GM12878 (cell line): ENCODE results near the gene MSMB. TPM values are rescaled to one million over a fixed set of nuclear protein-coding genes. Genes with fewer than 3 reads are reported as not detected.

ENCODE experiments used
- BCL11A ChIP-seq: IDR thresholded peaks from 2 replicates; pipeline ENCODE4 v1.6.1; 2011; ENCODE audit warnings: low read depth, low read length
- BMI1 ChIP-seq: fragments of 450-650 bp; IDR thresholded peaks from 2 replicates; pipeline ENCODE4 v1.6.1; 2016; ENCODE audit warnings: mild to moderate bottlenecking, moderate library complexity, borderline replicate concordance
- CBX3 ChIP-seq: fragments of 200-600 bp; sonication (generic); IDR thresholded peaks from 2 replicates; pipeline ENCODE4 v1.6.1; 2016; ENCODE audit warnings: low read depth, borderline replicate concordance
- CHD1 ChIP-seq: IDR thresholded peaks from 2 replicates; pipeline ENCODE4 v1.6.1; 2012; ENCODE audit warnings: low read depth, low read length, improper control_type of control experiment
- IKZF2 ChIP-seq, 2 experiments: fragments of 450-650 bp; IDR thresholded peaks; 2 replicates each; pipeline ENCODE4 v1.6.1; 2017; ENCODE audit warnings: mild to moderate bottlenecking in 2 of 2, moderate library complexity in 2 of 2
- IRF4 ChIP-seq: IDR thresholded peaks from 2 replicates; pipeline ENCODE4 v1.6.1; 2011; ENCODE audit warnings: low read depth, low read length
- KDM1A ChIP-seq: fragments of 200-600 bp; sonication (generic); IDR thresholded peaks from 2 replicates; pipeline ENCODE4 v1.6.1; 2016; ENCODE audit warnings: borderline replicate concordance
- MEF2A ChIP-seq: IDR thresholded peaks from 2 replicates; pipeline ENCODE4 v1.6.1; 2011; ENCODE audit warnings: low read depth, mild to moderate bottlenecking, low read length, moderate library complexity; ENCODE audit not compliant: insufficient read depth
- NBN ChIP-seq: fragments of 450-650 bp; IDR thresholded peaks from 2 replicates; pipeline ENCODE4 v1.6.1; 2016
- NR2C2 ChIP-seq: IDR thresholded peaks from 2 replicates; pipeline ENCODE4 v1.6.1; 2011; ENCODE audit warnings: borderline replicate concordance, low read depth; ENCODE audit not compliant: control insufficient read depth, insufficient read length
- NR2F1 ChIP-seq: fragments of 450-650 bp; conservative IDR thresholded peaks from 2 replicates; pipeline ENCODE4 v1.6.1; 2017; ENCODE audit warnings: mild to moderate bottlenecking
- PML ChIP-seq: IDR thresholded peaks from 2 replicates; pipeline ENCODE4 v1.6.1; 2012; ENCODE audit warnings: low read length, inconsistent platforms
- RAD51 ChIP-seq: fragments of 450-650 bp; IDR thresholded peaks from 2 replicates; pipeline ENCODE4 v1.6.1; 2016; ENCODE audit warnings: moderate library complexity, mild to moderate bottlenecking, inconsistent platforms
- SMAD5 ChIP-seq: IDR thresholded peaks from 2 replicates; pipeline ENCODE4 v1.6.1; 2016; ENCODE audit warnings: antibody characterized with exemption, low read depth
- STAT1 ChIP-seq: fragments of 450-650 bp; conservative IDR thresholded peaks from 2 replicates; pipeline ENCODE4 v1.6.1; 2014; ENCODE audit warnings: antibody characterized with exemption, mild to moderate bottlenecking
- STAT3 ChIP-seq: IDR thresholded peaks from 2 replicates; pipeline ENCODE4 v1.6.1; 2011; ENCODE audit warnings: low read depth, low read length, improper control_type of control experiment
- YY1 ChIP-seq: IDR thresholded peaks from 2 replicates; pipeline ENCODE4 v1.6.1; 2011; ENCODE audit warnings: low read depth, mild to moderate bottlenecking, low read length
- ZBED1 ChIP-seq: IDR thresholded peaks from 2 replicates; pipeline ENCODE4 v1.6.1; 2016; ENCODE audit warnings: borderline replicate concordance
- polyA plus RNA-seq, 11 experiments: library from polyadenylated mRNA; depleted of rRNA in 4 of 11; unstranded in 6 of 11; stranded (reverse) in 5 of 11; fragments of >200 nt; fragmentation: Nextera tagmentation in 4 of 11; fragmentation: Illumina TruSeq in 1 of 11; extraction: Ambion mirVana in 4 of 11; extraction: Trizol in 1 of 11; gene quantifications; 1 replicate in 1 of 11; 2 replicates in 10 of 11; pipeline versions ENCODE4 v1.2.1 to v1.2.3, GENCODE V29; 2011 to 2016; ENCODE audit warnings: inconsistent platforms in 2 of 11, missing spikeins in 2 of 11, low read depth in 1 of 11
- total RNA-seq, 4 experiments: library from RNA; depleted of rRNA in 3 of 4; stranded (reverse); fragments of >200 nt in 3 of 4; fragmentation: Illumina TruSeq in 1 of 4; extraction: Trizol in 1 of 4; gene quantifications; 2 replicates each; pipeline versions ENCODE4 v1.2.1 to v1.2.3, GENCODE V29; 2013 to 2021
- TF ChIP-seq, protein P1 (sequence below): fragments of 450-650 bp; IDR thresholded peaks from 2 replicates; pipeline ENCODE4 v1.6.1; 2018; ENCODE audit warnings: mild to moderate bottlenecking, low read depth, moderate library complexity; ENCODE audit not compliant: partially characterized antibody
- TF ChIP-seq, protein P2 (sequence below): fragments of 450-650 bp; conservative IDR thresholded peaks from 2 replicates; pipeline ENCODE4 v1.6.1; 2017; ENCODE audit warnings: mild to moderate bottlenecking, moderate library complexity
- TF ChIP-seq, protein P3 (sequence below): fragments of 450-650 bp; IDR thresholded peaks from 2 replicates; pipeline ENCODE4 v1.6.1; 2016; ENCODE audit warnings: mild to moderate bottlenecking
- TF ChIP-seq, protein P4 (sequence below): fragments of 150-350 bp; IDR thresholded peaks from 2 replicates; pipeline ENCODE4 v1.6.1; 2016; ENCODE audit warnings: low read depth, low read length

MSMB gene
- total and polyA plus RNA-seq, 10 of the 15 experiments (the other 5 are each of a cell fraction or from before 2014, with no cell fraction given): not detected

DNA sequence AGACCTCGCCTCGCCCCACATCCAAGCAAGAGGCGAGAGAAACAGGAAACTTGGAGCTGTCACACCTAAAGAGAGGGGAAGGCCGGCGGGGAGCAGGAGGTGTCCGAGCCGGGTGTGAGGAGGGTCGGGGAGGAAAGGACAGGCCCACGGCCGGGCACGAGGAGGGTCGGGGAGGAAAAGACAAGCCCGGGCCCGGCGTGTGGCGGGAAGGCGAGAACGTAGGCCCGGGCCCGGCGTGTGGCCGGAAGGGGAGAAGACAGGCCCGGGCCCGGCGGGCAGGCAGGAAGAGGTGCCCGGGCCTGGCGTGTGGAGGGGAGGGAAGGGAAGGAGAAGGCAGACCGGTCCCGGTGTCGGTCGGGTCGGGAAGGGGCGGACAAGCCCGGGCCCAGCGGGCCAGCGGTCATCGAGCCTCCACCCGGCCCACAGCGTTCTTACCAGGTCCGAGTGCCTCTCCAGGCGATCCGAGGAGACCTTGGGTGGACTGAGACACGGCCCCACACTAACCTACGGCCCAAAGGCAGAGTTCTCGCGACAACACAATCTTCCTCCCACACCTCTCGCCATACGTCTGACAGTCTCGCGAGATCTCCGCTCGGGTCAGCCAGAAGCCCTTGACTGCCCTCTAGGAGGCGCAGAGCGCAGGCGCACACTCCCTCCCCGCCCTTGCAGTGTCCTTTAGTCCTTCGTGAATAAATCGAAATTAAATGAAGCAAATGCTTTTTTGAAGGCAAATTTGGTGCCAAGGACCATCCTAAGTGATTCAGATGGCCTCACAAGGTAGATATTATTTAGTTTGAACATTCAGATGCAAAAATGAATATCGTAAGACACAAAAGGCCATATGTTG, 15.8 kb downstream of the MSMB start, which contains the start of gene NCOA4 (continued):
- TF ChIP-seq, protein P1, sequence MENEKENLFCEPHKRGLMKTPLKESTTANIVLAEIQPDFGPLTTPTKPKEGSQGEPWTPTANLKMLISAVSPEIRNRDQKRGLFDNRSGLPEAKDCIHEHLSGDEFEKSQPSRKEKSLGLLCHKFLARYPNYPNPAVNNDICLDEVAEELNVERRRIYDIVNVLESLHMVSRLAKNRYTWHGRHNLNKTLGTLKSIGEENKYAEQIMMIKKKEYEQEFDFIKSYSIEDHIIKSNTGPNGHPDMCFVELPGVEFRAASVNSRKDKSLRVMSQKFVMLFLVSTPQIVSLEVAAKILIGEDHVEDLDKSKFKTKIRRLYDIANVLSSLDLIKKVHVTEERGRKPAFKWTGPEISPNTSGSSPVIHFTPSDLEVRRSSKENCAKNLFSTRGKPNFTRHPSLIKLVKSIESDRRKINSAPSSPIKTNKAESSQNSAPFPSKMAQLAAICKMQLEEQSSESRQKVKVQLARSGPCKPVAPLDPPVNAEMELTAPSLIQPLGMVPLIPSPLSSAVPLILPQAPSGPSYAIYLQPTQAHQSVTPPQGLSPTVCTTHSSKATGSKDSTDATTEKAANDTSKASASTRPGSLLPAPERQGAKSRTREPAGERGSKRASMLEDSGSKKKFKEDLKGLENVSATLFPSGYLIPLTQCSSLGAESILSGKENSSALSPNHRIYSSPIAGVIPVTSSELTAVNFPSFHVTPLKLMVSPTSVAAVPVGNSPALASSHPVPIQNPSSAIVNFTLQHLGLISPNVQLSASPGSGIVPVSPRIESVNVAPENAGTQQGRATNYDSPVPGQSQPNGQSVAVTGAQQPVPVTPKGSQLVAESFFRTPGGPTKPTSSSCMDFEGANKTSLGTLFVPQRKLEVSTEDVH: no peak
- TF ChIP-seq, protein P2, sequence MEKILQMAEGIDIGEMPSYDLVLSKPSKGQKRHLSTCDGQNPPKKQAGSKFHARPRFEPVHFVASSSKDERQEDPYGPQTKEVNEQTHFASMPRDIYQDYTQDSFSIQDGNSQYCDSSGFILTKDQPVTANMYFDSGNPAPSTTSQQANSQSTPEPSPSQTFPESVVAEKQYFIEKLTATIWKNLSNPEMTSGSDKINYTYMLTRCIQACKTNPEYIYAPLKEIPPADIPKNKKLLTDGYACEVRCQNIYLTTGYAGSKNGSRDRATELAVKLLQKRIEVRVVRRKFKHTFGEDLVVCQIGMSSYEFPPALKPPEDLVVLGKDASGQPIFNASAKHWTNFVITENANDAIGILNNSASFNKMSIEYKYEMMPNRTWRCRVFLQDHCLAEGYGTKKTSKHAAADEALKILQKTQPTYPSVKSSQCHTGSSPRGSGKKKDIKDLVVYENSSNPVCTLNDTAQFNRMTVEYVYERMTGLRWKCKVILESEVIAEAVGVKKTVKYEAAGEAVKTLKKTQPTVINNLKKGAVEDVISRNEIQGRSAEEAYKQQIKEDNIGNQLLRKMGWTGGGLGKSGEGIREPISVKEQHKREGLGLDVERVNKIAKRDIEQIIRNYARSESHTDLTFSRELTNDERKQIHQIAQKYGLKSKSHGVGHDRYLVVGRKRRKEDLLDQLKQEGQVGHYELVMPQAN: peak; percentile 73; the same call in 1 of the 2 replicates
- TF ChIP-seq RAD51 (no peak), CHD1 (no peak), PML (0 out of 2 replicates have a peak, but pooled peaks have one; percentile 54), STAT3 (no peak), KDM1A (no peak), SMAD5 (peak; percentile 67), MEF2A (no peak), NBN (no peak), IKZF2 (IDR thresholded peaks at IDR 0.05) (no peak), ZBED1 (no peak), CBX3 (no peak), NR2F1 (peak; percentile 61), BMI1 (no peak), BCL11A (no peak), NR2C2 (no peak), STAT1 (no peak; the same call in 1 of the 2 replicates), YY1 (0 out of 2 replicates have a peak, but pooled peaks have one; percentile 29), IRF4 (no peak)
- TF ChIP-seq, protein P3, sequence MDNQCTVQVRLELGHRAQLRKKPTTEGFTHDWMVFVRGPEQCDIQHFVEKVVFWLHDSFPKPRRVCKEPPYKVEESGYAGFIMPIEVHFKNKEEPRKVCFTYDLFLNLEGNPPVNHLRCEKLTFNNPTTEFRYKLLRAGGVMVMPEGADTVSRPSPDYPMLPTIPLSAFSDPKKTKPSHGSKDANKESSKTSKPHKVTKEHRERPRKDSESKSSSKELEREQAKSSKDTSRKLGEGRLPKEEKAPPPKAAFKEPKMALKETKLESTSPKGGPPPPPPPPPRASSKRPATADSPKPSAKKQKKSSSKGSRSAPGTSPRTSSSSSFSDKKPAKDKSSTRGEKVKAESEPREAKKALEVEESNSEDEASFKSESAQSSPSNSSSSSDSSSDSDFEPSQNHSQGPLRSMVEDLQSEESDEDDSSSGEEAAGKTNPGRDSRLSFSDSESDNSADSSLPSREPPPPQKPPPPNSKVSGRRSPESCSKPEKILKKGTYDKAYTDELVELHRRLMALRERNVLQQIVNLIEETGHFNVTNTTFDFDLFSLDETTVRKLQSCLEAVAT: no peak
- TF ChIP-seq, protein P4, sequence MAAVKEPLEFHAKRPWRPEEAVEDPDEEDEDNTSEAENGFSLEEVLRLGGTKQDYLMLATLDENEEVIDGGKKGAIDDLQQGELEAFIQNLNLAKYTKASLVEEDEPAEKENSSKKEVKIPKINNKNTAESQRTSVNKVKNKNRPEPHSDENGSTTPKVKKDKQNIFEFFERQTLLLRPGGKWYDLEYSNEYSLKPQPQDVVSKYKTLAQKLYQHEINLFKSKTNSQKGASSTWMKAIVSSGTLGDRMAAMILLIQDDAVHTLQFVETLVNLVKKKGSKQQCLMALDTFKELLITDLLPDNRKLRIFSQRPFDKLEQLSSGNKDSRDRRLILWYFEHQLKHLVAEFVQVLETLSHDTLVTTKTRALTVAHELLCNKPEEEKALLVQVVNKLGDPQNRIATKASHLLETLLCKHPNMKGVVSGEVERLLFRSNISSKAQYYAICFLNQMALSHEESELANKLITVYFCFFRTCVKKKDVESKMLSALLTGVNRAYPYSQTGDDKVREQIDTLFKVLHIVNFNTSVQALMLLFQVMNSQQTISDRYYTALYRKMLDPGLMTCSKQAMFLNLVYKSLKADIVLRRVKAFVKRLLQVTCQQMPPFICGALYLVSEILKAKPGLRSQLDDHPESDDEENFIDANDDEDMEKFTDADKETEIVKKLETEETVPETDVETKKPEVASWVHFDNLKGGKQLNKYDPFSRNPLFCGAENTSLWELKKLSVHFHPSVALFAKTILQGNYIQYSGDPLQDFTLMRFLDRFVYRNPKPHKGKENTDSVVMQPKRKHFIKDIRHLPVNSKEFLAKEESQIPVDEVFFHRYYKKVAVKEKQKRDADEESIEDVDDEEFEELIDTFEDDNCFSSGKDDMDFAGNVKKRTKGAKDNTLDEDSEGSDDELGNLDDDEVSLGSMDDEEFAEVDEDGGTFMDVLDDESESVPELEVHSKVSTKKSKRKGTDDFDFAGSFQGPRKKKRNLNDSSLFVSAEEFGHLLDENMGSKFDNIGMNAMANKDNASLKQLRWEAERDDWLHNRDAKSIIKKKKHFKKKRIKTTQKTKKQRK: no peak
